NCI-H510A treated with DMSO at 0.1 percent for 48 hours (cell line): ENCODE measurements around the gene KCNN1.
"Not testable (repeated sequence)": the region's sequence is repeated elsewhere in the genome, so short reads cannot be mapped to it uniquely, and the experiment has no call there.

ENCODE experiments used
- DNase-seq: peaks from one replicate; lab custom pipeline; 2025; lab: John Stamatoyannopoulos, UW

KCNN1 gene

DNA sequence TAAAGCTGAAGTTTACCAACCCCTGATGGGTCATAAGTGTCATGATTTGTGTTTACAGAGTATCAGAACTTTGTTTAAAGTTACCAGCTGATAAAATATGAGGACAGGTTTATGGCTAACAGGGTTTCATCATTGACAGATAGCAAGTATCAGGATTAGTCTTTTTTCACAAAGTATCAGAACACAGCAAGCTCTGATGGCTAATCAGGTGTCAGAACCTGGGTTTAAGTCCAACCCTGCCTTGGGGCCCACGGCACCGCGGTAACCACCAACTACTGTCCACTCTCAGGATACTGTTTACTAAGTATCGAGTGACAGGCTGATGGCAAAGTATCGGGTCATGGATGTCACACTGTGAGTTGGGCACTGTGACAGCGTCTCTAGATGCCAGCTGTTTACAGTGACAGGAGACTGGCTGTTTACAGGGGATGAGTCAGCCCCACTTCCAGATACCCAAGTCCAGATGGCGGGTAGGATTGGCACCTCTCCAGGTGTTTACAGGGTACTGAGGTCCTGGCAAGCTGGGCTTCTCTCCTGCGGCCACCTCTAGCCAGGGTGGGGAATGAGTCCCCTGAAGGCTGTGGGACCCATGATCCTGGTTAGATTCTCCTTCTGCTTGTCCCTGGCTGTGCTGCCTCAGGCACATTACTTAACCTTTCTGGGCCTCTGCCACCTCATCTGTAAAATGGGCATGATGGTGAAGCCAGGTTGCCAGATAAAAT lies 62.9 kb downstream of the KCNN1 start:
- DNase-seq: peak; percentile 88

DNA sequence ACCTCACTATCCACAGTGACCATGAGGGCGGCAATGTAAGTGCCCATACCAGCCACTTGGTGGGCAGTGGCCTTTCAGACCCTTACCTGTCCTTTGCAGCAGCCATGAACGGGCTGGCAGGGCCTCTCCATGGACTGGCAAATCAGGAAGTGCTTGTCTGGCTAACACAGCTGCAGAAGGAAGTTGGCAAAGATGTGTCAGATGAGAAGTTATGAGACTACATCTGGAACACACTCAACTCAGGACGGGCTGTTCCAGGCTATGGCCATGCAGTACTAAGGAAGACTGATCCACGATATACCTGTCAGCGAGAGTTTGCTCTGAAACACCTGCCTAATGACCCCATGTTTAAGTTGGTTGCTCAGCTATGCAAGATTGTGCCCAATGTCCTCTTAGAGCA lies 64.5 kb downstream of the KCNN1 start:
- DNase-seq: not testable (repeated sequence)

DNA sequence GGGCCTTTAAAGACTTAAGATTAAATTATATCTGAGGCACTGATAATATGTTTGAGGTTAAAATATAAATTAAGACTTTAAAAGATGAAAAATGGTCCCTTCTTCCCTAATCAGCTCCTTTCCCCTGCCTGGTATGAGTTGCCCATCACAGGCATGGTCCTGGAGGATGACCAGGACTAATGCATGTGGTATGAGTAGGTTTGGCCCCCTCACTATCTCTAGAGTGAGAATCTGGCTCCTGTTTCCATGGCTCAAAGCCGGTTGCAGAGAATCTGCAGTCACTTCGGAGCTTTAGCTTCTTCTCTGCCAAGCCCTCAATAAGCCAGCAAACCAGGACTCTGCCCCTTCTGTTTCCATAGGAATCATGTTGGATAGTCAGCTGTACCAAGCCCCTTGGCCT lies 65.2 kb downstream of the KCNN1 start:
- not testable (repeated sequence) for DNase-seq

DNA sequence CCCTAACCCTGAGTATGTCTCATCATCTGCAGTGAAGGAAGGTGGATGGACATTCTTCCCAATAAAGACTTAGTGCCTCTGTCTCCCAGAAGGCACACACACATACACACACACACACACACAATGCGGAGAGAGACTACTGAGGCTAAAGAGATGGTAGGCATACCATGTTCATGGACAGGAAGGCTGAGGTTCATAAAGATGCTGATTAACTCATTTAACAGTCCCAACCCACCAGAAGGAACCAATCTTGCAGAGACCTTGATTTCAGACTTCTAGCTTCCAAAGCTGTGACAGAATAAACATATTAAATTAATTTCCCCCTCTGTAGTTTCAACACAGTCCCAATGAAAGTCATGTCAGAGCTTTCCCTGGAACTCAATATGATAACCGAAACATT lies 74.1 kb downstream of the KCNN1 start:
- no peak for DNase-seq

DNA sequence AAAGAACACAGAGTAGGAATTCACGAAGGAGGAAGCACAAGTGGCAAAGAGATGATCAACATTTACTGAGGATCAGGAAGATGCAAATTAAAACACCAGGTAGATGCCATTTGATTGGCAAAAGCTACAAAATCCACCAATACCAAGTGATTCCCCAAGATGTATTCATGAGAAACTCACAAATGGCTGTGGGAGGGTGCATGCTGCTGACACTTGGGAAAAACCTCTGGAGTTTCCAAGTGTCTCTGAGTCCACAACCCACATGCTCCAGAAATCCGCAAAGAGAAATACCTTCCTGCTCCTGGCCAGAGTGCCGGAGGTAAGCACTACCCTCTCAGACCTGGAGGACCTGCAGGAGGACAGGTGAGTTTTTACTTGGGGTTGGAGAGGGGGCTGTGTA lies 76.8 kb downstream of the KCNN1 start:
- no peak for DNase-seq

DNA sequence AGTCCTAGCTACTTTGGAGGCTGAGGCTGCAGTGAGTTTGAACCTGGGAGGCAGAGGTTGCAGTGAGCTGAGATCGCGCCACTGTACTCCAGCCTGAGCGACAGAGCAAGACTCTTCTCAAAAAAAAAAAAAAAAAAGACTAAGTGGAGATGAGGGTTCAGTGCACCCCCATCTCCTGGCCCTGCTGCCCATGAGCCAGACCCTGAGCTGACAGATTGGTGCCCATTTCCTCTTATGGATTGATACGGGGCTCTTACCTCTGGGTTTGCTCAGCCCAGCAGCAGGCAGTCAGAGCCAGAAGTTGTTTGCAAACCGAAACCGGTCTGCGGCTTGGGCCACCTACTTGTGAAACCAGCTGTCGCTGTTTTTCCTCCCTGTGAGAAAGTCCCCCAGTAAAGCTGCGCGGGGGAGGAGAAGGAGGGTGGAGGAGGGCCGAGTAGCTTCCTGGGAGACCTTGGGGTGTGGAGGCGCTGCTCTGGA lies 78.0 kb downstream of the KCNN1 start:
- peak; percentile 86 for DNase-seq

DNA sequence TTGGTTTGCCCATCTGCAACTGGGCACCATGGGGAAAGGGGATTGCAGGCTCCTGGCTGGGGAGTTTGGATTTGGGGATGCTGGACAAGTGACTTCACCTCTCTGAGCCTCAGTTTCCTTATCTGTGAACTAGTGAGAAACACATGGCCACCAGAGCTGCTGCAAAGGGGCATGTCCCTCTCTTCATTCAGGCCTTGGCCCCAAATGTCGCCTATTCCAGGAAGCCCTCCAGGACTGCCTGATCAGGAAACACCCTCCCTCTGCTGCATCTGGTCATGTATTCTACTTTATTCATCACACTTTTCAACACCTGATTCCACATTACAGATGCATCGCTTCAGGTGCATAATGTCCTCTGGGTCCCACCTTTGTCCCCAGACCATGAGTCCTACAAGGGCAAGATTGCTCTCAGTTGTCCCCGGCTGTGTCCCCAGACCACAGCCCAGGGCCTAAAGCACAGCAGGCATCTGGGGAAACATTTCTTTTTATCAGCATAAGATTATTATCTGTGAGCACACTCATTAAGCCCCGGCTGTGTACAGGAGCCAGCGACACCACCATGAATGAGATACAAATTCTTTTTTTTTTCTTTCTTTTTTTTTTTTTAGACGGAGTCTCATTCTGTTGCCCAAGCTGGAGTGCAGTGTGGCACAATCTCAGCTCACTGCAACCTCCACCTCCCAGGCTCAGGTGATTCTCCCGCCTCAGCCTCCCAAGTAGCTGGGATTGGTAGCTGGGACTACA lies 78.6 kb downstream of the KCNN1 start:
- DNase-seq: no peak

DNA sequence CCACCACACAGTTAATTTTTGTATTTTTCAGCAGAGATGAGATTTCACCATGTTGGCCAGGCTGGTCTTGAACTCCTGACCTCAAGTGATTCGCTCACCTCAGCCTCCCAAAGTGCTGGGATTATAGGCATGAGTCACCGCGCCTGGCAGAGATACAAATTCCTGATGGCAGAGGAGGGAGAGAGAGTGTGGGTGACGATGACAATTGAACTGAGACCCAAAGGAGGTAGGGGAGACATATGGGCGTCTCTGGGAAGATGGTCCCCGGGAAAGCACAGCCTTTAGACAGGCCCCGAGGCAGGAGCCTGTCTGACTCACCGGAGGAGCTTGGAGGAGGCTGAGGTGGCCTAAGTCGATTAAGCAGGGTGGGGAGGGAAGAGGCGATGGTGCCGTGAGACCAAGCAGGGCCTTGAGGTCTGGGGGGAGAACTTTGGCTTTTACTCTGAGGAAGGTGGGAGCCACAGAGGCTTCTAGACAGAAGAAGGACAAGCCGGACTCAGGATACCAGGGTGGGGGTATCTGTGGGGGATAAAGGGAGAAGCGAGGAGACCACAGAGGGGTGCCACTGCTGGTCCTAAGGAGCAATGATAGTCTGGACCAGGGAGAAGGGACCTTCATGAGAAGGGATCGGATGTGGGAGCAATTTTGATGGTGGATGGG lies 79.3 kb downstream of the KCNN1 start:
- no peak for DNase-seq

DNA sequence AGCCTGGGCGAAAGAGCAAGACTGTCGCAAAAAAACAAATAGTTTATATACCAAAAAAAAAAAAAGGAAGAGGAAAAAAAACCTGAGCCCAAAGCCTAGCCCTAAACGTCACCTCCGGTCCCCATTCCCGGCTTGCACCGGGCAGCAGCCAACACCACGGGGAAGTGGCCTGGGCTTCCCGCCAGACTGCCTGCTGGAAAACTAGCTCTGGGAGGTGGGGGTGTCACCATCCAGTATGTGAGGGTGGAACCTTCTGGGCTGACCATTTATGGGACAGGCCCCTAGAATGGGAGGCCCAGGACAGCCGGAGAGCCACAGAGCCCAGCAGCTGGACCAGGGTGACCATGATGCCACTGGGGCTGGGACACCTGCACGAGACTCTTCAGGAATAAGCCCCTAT lies 82.5 kb downstream of the KCNN1 start:
- DNase-seq: no peak
